H1 (cell line): ENCODE data around the gene EIF4A3. TPM values are rescaled to one million over a fixed set of nuclear protein-coding genes. Genes with fewer than 3 reads are reported as not detected.

Source experiments
- CTCF ChIA-PET: fragments of 300-600 bp; sonication (Branson Sonifier 250); formaldehyde crosslinking; loops from one replicate; lab custom pipeline; 2021; ENCODE audit not compliant: partially characterized antibody; lab: Charles Lee
- POLR2A ChIA-PET: fragments of 300-600 bp; sonication (Branson Sonifier 250); formaldehyde crosslinking; loops from one replicate; lab custom pipeline; 2021; ENCODE audit warnings: inconsistent platforms; ENCODE audit not compliant: partially characterized antibody; lab: Charles Lee
- DNase-seq, 2 experiments: peaks; one replicate each; pipeline versions ENCODE4 v3.0.0 to v3.0.0-alpha.2; 2010 to 2022; ENCODE audit warnings: low spot score in 2 of 2, low read depth in 1 of 2, mixed read lengths in 1 of 2
- FAIRE-seq: peaks from 2 replicates; lab custom pipeline; 2011; peaks lifted over from hg19 to GRCh38; lab: Jason Lieb, UNC
- H2AFZ ChIP-seq: 2 replicates; pipeline ENCODE4 v1.8.1; 2012; ENCODE audit warnings: low read length, inconsistent platforms
- H2AK5ac ChIP-seq: 2 replicates; pipeline ENCODE4 v1.6.1; 2013; ENCODE audit warnings: low read depth, low read length
- H2BK120ac ChIP-seq: replicated peaks from 2 replicates; pipeline ENCODE3; 2013; ENCODE audit warnings: low read depth, low read length, inconsistent platforms
- H2BK12ac ChIP-seq: 2 replicates; pipeline ENCODE4 v1.6.1; 2013; ENCODE audit warnings: low read depth, low read length
- H2BK15ac ChIP-seq: 2 replicates; pipeline ENCODE4 v1.6.1; 2013; ENCODE audit warnings: low read length
- H2BK20ac ChIP-seq: 2 replicates; pipeline ENCODE4 v1.6.1; 2013; ENCODE audit warnings: low read length
- H2BK5ac ChIP-seq: 2 replicates; pipeline ENCODE4 v1.6.1; 2013; ENCODE audit warnings: low read depth, low read length
- H3K14ac ChIP-seq: 2 replicates; pipeline ENCODE4 v1.6.1; 2013; ENCODE audit warnings: inconsistent platforms; ENCODE audit not compliant: insufficient read length
- H3K18ac ChIP-seq: 2 replicates; pipeline ENCODE4 v1.6.1; 2013; ENCODE audit warnings: low read length; ENCODE audit errors: extremely low read depth
- H3K23ac ChIP-seq: 2 replicates; pipeline ENCODE4 v1.6.1; 2013; ENCODE audit warnings: inconsistent platforms; ENCODE audit not compliant: insufficient read length
- H3K23me2 ChIP-seq: 2 replicates; pipeline ENCODE4 v1.6.1; 2013; ENCODE audit warnings: low read depth, low read length
- H3K27ac ChIP-seq: 2 replicates; pipeline ENCODE4 v1.6.1; 2011; ENCODE audit warnings: low read depth, low read length, inconsistent platforms
- H3K27me3 ChIP-seq, 4 experiments: replicated peaks in 1 of 4; 1 replicate in 1 of 4; 2 replicates in 3 of 4; pipeline versions ENCODE4 v1.6.1 to v1.8.1; 2011 to 2013; ENCODE audit warnings: low read length in 3 of 4, mild to moderate bottlenecking in 3 of 4, inconsistent platforms in 2 of 4, mixed read lengths in 2 of 4, moderate library complexity in 1 of 4; ENCODE audit not compliant: control insufficient read depth in 3 of 4, insufficient read depth in 3 of 4; ENCODE audit errors: extremely low read depth in 1 of 4
- H3K36me3 ChIP-seq, 4 experiments: 2 replicates each; pipeline versions ENCODE4 v1.6.1 to v1.8.1; 2011 to 2013; ENCODE audit warnings: mild to moderate bottlenecking in 4 of 4, low read length in 3 of 4, moderate library complexity in 2 of 4, control low read depth in 1 of 4, inconsistent platforms in 1 of 4; ENCODE audit not compliant: insufficient read depth in 4 of 4, control insufficient read depth in 2 of 4
- H3K4ac ChIP-seq: replicated peaks from 2 replicates; pipeline ENCODE3; 2013; ENCODE audit warnings: low read length, low read depth, mixed read lengths, inconsistent platforms; ENCODE audit not compliant: insufficient read length
- H3K4me1 ChIP-seq, 4 experiments: replicated peaks in 1 of 4; 1 replicate in 1 of 4; 2 replicates in 3 of 4; pipeline versions ENCODE4 v1.6.1 to v1.8.1; 2011 to 2013; ENCODE audit warnings: low read length in 3 of 4, inconsistent platforms in 2 of 4, mixed read lengths in 1 of 4; ENCODE audit not compliant: insufficient read depth in 4 of 4, control insufficient read depth in 3 of 4
- H3K4me2 ChIP-seq, 2 experiments: 2 replicates each; pipeline versions ENCODE4 v1.6.1 to v1.8.1; 2011 to 2013; ENCODE audit warnings: low read depth in 2 of 2, low read length in 2 of 2, control low read depth in 1 of 2, inconsistent platforms in 1 of 2, mild to moderate bottlenecking in 1 of 2; ENCODE audit not compliant: insufficient read depth in 1 of 2
- H3K4me3 ChIP-seq, 4 experiments: fragments of 200-600, 300-600 bp in 1 of 4; sonication (generic), shearing (Covaris generic), sonication (Bioruptor Twin) in 1 of 4; 2 replicates each; pipeline versions ENCODE4 v1.5.1 to v1.8.1; 2011 to 2016; ENCODE audit warnings: low read length in 4 of 4, low read depth in 3 of 4, control low read depth in 2 of 4, inconsistent platforms in 2 of 4, mild to moderate bottlenecking in 2 of 4, mixed read lengths in 1 of 4, moderate library complexity in 1 of 4; ENCODE audit not compliant: insufficient read depth in 2 of 4; ENCODE audit errors: extremely low read depth in 1 of 4
- H3K56ac ChIP-seq: replicated peaks from 2 replicates; pipeline ENCODE3; 2013; ENCODE audit warnings: low read depth, mild to moderate bottlenecking, mixed read lengths, low read length, inconsistent platforms; ENCODE audit not compliant: insufficient read length
- H3K79me1 ChIP-seq: 2 replicates; pipeline ENCODE4 v1.6.1; 2013; ENCODE audit warnings: low read depth, low read length, control low read depth
- H3K79me2 ChIP-seq, 2 experiments: 2 replicates each; pipeline versions ENCODE4 v1.6.1 to v1.8.1; 2012 to 2013; ENCODE audit warnings: low read length in 2 of 2, mild to moderate bottlenecking in 2 of 2, inconsistent platforms in 1 of 2; ENCODE audit not compliant: insufficient read depth in 2 of 2, control insufficient read depth in 1 of 2
- H3K9ac ChIP-seq, 4 experiments: replicated peaks in 1 of 4; 1 replicate in 1 of 4; 2 replicates in 3 of 4; pipeline versions ENCODE4 v1.6.1 to v1.8.1; 2011 to 2013; ENCODE audit warnings: low read depth in 3 of 4, low read length in 3 of 4, control low read depth in 2 of 4, mild to moderate bottlenecking in 2 of 4, moderate library complexity in 2 of 4, inconsistent platforms in 1 of 4; ENCODE audit errors: extremely low read depth in 1 of 4
- H3K9me3 ChIP-seq, 2 experiments: 2 replicates each; pipeline versions ENCODE4 v1.6.1 to v1.8.1; 2012 to 2013; ENCODE audit warnings: mild to moderate bottlenecking in 2 of 2, moderate library complexity in 2 of 2, control low read depth in 1 of 2, inconsistent platforms in 1 of 2, low read depth in 1 of 2, low read length in 1 of 2, mixed read lengths in 1 of 2; ENCODE audit not compliant: insufficient read depth in 2 of 2
- H4K20me1 ChIP-seq, 2 experiments: replicated peaks in 1 of 2; 2 replicates each; pipeline versions ENCODE3 to v1.8.1; 2011 to 2013; ENCODE audit warnings: inconsistent platforms in 2 of 2, low read length in 2 of 2, mild to moderate bottlenecking in 1 of 2; ENCODE audit not compliant: insufficient read depth in 2 of 2, control insufficient read depth in 1 of 2
- H4K5ac ChIP-seq: 2 replicates; pipeline ENCODE4 v1.6.1; 2013; ENCODE audit warnings: low read length, low read depth, mixed read lengths, inconsistent platforms; ENCODE audit not compliant: insufficient read length
- H4K8ac ChIP-seq: 2 replicates; pipeline ENCODE4 v1.8.0; 2013; ENCODE audit warnings: mild to moderate bottlenecking, moderate library complexity, low read length, inconsistent platforms; ENCODE audit not compliant: insufficient read depth; ENCODE audit errors: extremely low read depth
- H4K91ac ChIP-seq: replicated peaks from 2 replicates; pipeline ENCODE3; 2013; ENCODE audit warnings: low read length, mixed read lengths, inconsistent platforms; ENCODE audit not compliant: insufficient read length
- CBX8 ChIP-seq: fragments of 300-800, 300-1000 bp; sonication (generic); IDR thresholded peaks from 2 replicates; pipeline ENCODE4 v1.7.1; 2016; ENCODE audit warnings: low read depth, low read length, borderline replicate concordance
- EP300 ChIP-seq, 2 experiments: IDR thresholded peaks; 1 replicate in 1 of 2; 2 replicates in 1 of 2; pipeline ENCODE4 v1.6.1; 2011 to 2012; ENCODE audit warnings: low read depth in 2 of 2, low read length in 2 of 2, mild to moderate bottlenecking in 2 of 2, borderline replicate concordance in 1 of 2, inconsistent platforms in 1 of 2, moderate library complexity in 1 of 2
- EZH2 ChIP-seq: fragments of 200-600 bp; sonication (generic); IDR thresholded peaks from 2 replicates; pipeline ENCODE4 v1.7.1; 2012; ENCODE audit warnings: low read depth, mild to moderate bottlenecking, moderate library complexity, low read length, inconsistent platforms; ENCODE audit not compliant: severe bottlenecking
- HDAC6 ChIP-seq: IDR thresholded peaks from one replicate; pipeline ENCODE4 v1.7.1; 2012; ENCODE audit warnings: low read depth, mild to moderate bottlenecking, inconsistent platforms, low read length, moderate library complexity
- KDM1A ChIP-seq: fragments of 200-600, 300-600 bp; sonication (generic); IDR thresholded peaks from 2 replicates; pipeline ENCODE4 v1.7.1; 2016; ENCODE audit warnings: mild to moderate bottlenecking, low read length, borderline replicate concordance
- TCF12 ChIP-seq: IDR thresholded peaks from 2 replicates; pipeline ENCODE4 v1.6.1; 2011; ENCODE audit warnings: low read depth, mild to moderate bottlenecking, low read length
- TEAD4 ChIP-seq: IDR thresholded peaks from 2 replicates; pipeline ENCODE4 v1.6.1; 2012; ENCODE audit warnings: low read depth, low read length, inconsistent platforms, mixed read lengths
- WGBS, 2 experiments: shearing (Covaris generic) in 1 of 2; methylation state at CpG; one replicate each; pipeline versions ENCODE4 v1.1.6 to v1.1.7; 2013 to 2015; ENCODE audit warnings: low lambda C conversion rate in 2 of 2, mixed read lengths in 2 of 2, inconsistent platforms in 1 of 2, low coverage in 1 of 2, missing lambda C conversion rate in 1 of 2; ENCODE audit not compliant: insufficient replicate concordance in 2 of 2, insufficient coverage in 1 of 2, insufficient read length in 1 of 2; ENCODE audit errors: extremely low coverage in 1 of 2, missing lambda C conversion rate in 1 of 2; 5-methylcytosine and 5-hydroxymethylcytosine counted together
- polyA plus RNA-seq, 7 experiments: library from polyadenylated mRNA; depleted of rRNA in 3 of 7; stranded (reverse) in 5 of 7; unstranded in 2 of 7; fragments of >200 nt in 5 of 7; fragments of 200-250 nt in 2 of 7; gene quantifications; 1 replicate in 5 of 7; 2 replicates in 1 of 7; 4 replicates in 1 of 7; pipeline versions ENCODE4 v1.2.1 to v1.2.3, GENCODE V29; 2011 to 2013; ENCODE audit warnings: missing spikeins in 2 of 7, mixed read lengths in 2 of 7
- total RNA-seq: library from RNA; stranded (reverse); fragmentation: NEBNext Ultra II Directional; extraction: Animal tissue kit (Norgen Biotek cat#: 25700); gene quantifications from 2 replicates; pipeline ENCODE4 v1.2.1, GENCODE V29; 2021
- TF ChIP-seq, protein P1 (sequence below): IDR thresholded peaks from 2 replicates; pipeline ENCODE4 v1.6.1; 2011; ENCODE audit warnings: low read depth, mild to moderate bottlenecking, low read length; ENCODE audit not compliant: insufficient read depth
- TF ChIP-seq, protein P2 (sequence below): IDR thresholded peaks from 2 replicates; pipeline ENCODE4 v1.6.1; 2011; ENCODE audit warnings: low read length, improper control_type of control experiment
- TF ChIP-seq, protein P3 (sequence below): IDR thresholded peaks from 2 replicates; pipeline ENCODE4 v1.6.1; 2012; ENCODE audit warnings: low read length, inconsistent platforms

The EIF4A3 gene
- total and polyA plus RNA-seq, 2 of the 8 experiments (the other 6 are each of a cell fraction or from before 2014, with no cell fraction given) = 142 to 146 TPM

DNA sequence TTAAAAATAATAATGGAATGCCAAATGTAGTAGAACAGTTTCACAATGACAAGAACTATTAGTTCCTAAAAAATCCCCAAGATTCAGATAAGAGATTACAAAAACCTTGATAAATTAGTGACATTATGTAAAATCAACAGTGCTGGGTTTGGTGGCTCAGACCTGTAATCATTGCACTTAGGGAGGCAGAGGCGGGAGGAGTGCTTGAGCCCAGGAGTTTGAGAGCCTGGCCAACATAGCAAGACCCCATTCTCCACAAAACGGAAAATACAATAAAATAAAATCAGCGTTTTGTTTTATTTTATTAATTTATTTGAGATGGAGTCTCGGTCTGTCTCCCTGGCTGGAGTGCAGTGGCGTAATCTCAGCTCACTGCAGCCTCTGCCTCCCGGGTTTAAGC, 27.0 kb upstream of the EIF4A3 start:
- H3K4ac ChIP-seq = no peak overlapping the region
- H3K27me3 ChIP-seq = no peaks in the 10 kb centered on the region; a peak in 1 of 7 replicates
- no peak overlapping the region for H4K91ac ChIP-seq
- peaks cover 0 to 6% (median under 1%) of the 10 kb centered on the region in 4 experiments; a peak in 2 of 7 replicates for H3K4me1 ChIP-seq
- ChIA-PET POLR2A (interaction anchor here (1.6 kb wide), 1 partner anchor 26 kb away, joined by 3 read pairs; no protein-coding TSS in a partner anchor), CTCF (interaction anchor here (1.0 to 1.9 kb wide), 3 partner anchors 18 to 28 kb away, joined by 3 to 5 read pairs (median 3); no protein-coding TSS in a partner anchor)
- no peak overlapping the region for H3K4me3 ChIP-seq
- H4K5ac ChIP-seq = no peak overlapping the region
- no peak overlapping the region for H3K18ac ChIP-seq
- no peak overlapping the region for H2BK120ac ChIP-seq
- H3K56ac ChIP-seq = no peak overlapping the region
- H3K36me3 ChIP-seq = no peaks in the 10 kb centered on the region
- H3K79me1 ChIP-seq = no peaks in the 10 kb centered on the region
- DNase-seq (no peak), FAIRE-seq (no peak)
- H2BK15ac ChIP-seq = no peak overlapping the region
- WGBS, 2 experiments = 91% methylated on average over 6 of the region's 6 CpGs; no CpG with 5 or more reads in 1 of the 2 experiments
- H3K27ac ChIP-seq = no peak overlapping the region
- no peak overlapping the region for H3K9ac ChIP-seq
- no peak overlapping the region for H3K4me2 ChIP-seq
- H3K23me2 ChIP-seq = no peaks in the 10 kb centered on the region
- no peak overlapping the region for H2BK20ac ChIP-seq
- no peak overlapping the region for H2BK12ac ChIP-seq
- H3K14ac ChIP-seq = no peak overlapping the region
- no peak overlapping the region for H2AK5ac ChIP-seq
- no peak overlapping the region for H3K23ac ChIP-seq
- H3K9me3 ChIP-seq = no peaks in the 10 kb centered on the region
- no peak overlapping the region for H2AFZ ChIP-seq
- no peak overlapping the region for H4K8ac ChIP-seq
- no peaks in the 10 kb centered on the region for H4K20me1 ChIP-seq
- H2BK5ac ChIP-seq = no peak overlapping the region
- H3K79me2 ChIP-seq = no peaks in the 10 kb centered on the region
- TF ChIP-seq KDM1A = no peak
- TF ChIP-seq TCF12 = no peak
- TF ChIP-seq TEAD4 = no peak
- no peak for TF ChIP-seq CBX8
- no peak for TF ChIP-seq EZH2
- no peak for TF ChIP-seq EP300 (IDR thresholded peaks at IDR 0.05; ENCODE audit: borderline replicate concordance in 1 of 2, low read depth in 2 of 2, low read length in 2 of 2)
- no peak for TF ChIP-seq HDAC6
- TF ChIP-seq, protein P1, sequence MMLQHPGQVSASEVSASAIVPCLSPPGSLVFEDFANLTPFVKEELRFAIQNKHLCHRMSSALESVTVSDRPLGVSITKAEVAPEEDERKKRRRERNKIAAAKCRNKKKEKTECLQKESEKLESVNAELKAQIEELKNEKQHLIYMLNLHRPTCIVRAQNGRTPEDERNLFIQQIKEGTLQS = no peak
- TF ChIP-seq, protein P2, sequence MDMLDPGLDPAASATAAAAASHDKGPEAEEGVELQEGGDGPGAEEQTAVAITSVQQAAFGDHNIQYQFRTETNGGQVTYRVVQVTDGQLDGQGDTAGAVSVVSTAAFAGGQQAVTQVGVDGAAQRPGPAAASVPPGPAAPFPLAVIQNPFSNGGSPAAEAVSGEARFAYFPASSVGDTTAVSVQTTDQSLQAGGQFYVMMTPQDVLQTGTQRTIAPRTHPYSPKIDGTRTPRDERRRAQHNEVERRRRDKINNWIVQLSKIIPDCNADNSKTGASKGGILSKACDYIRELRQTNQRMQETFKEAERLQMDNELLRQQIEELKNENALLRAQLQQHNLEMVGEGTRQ = no peak
- TF ChIP-seq, protein P3, sequence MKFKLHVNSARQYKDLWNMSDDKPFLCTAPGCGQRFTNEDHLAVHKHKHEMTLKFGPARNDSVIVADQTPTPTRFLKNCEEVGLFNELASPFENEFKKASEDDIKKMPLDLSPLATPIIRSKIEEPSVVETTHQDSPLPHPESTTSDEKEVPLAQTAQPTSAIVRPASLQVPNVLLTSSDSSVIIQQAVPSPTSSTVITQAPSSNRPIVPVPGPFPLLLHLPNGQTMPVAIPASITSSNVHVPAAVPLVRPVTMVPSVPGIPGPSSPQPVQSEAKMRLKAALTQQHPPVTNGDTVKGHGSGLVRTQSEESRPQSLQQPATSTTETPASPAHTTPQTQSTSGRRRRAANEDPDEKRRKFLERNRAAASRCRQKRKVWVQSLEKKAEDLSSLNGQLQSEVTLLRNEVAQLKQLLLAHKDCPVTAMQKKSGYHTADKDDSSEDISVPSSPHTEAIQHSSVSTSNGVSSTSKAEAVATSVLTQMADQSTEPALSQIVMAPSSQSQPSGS = no peak
